Activated CD8-positive, alpha-beta T cell treated with anti-CD3 and anti-CD28 coated beads for 36 hours (primary cell): Measurements from ENCODE around the gene TNXB. TPM values are rescaled to one million over a fixed set of nuclear protein-coding genes. Genes with fewer than 3 reads are reported as not detected.

Experiments used
- ATAC-seq: fragments of 200-7000 bp; cut with Tn5 transposase; one replicate; pipeline ENCODE4 v1.10.0; 2021; ENCODE audit warnings: mild to moderate bottlenecking, moderate library complexity
- CTCF ChIA-PET: fragments of 350-600 bp; sonication (Branson Sonifier 250); formaldehyde crosslinking; loops from one replicate; lab custom pipeline; 2021; ENCODE audit warnings: antibody characterized with exemption; lab: Charles Lee
- POLR2A ChIA-PET: fragments of 350-600 bp; sonication (Branson Sonifier 250); formaldehyde crosslinking; loops from one replicate; lab custom pipeline; 2021; ENCODE audit warnings: antibody characterized with exemption; lab: Charles Lee
- DNase-seq: peaks from one replicate; pipeline ENCODE4 v3.0.0-alpha.2; 2020
- H3K27ac Mint-ChIP-seq: one replicate; pipeline ENCODE4 v1.8.0; 2021; ENCODE audit warnings: mild to moderate bottlenecking, mixed read lengths
- H3K27me3 Mint-ChIP-seq: one replicate; pipeline ENCODE4 v1.8.0; 2021; ENCODE audit warnings: mixed read lengths
- H3K36me3 Mint-ChIP-seq: one replicate; pipeline ENCODE4 v1.8.0; 2021; ENCODE audit warnings: low read depth, mixed read lengths
- H3K4me1 Mint-ChIP-seq: one replicate; pipeline ENCODE4 v1.8.0; 2021; ENCODE audit warnings: low read depth, mixed read lengths
- H3K4me3 Mint-ChIP-seq: one replicate; pipeline ENCODE4 v1.8.0; 2021; ENCODE audit warnings: mild to moderate bottlenecking, moderate library complexity, mixed read lengths
- H3K9me3 Mint-ChIP-seq: one replicate; pipeline ENCODE4 v1.8.0; 2021; ENCODE audit warnings: mixed read lengths
- CTCF ChIP-seq: fragments of 200-600 bp; IDR thresholded peaks from one replicate; pipeline ENCODE4 v1.8.0; 2022; ENCODE audit warnings: antibody characterized with exemption, mild to moderate bottlenecking
- intact Hi-C: fragments of 100-400 bp; cut with micrococcal nuclease; formaldehyde crosslinking; loops from one replicate; pipeline ENCODE4 v1.10.0; 2022
- total RNA-seq, 2 experiments: library from RNA; stranded (reverse); gene quantifications; one replicate each; pipeline ENCODE4 v1.2.3, GENCODE V29; 2021

TNXB gene
- total RNA-seq, 2 experiments from 2014 or later: 1.8 to 3.7 TPM

DNA sequence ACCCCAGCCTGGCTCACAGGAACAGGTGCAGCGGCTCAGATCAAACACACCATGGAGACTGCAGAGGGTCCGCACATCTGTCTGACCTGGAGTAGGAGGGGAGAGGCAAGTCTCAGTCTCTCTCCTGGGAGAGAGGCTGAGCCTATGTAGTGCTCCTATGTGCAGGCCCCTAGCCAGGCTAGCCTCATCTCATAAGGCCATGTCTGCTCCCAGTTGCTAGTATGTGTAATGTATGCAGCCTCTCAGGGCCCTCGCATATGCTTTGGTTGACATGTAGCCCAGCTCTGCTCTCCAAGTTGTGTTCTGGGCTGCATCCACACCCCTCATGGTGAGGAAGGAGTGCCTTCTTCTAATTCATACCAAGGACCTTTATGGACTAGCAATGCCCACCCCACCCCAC is 11.8 kb downstream of the TNXB start:
- H3K27ac Mint-ChIP-seq: no peak overlapping the region
- H3K36me3 Mint-ChIP-seq: no peaks in the 10 kb centered on the region
- no peak overlapping the region for H3K4me3 Mint-ChIP-seq
- ChIA-PET POLR2A (interaction anchor here (1.5 kb wide), 1 partner anchor 39 kb away, joined by 5 read pairs; no protein-coding TSS in a partner anchor), CTCF (interaction anchor here (1.3 to 3.8 kb wide), 2 partner anchors 14 to 21 kb away, joined by 3 to 10 read pairs; no protein-coding TSS in a partner anchor)
- H3K4me1 Mint-ChIP-seq: peaks cover 2% of the 10 kb centered on the region
- ATAC-seq (no peak), DNase-seq (no peak)
- intact Hi-C loops: no loop called here
- no peaks in the 10 kb centered on the region for H3K9me3 Mint-ChIP-seq
- no peak for TF ChIP-seq CTCF
- peaks cover 41% of the 10 kb centered on the region for H3K27me3 Mint-ChIP-seq

DNA sequence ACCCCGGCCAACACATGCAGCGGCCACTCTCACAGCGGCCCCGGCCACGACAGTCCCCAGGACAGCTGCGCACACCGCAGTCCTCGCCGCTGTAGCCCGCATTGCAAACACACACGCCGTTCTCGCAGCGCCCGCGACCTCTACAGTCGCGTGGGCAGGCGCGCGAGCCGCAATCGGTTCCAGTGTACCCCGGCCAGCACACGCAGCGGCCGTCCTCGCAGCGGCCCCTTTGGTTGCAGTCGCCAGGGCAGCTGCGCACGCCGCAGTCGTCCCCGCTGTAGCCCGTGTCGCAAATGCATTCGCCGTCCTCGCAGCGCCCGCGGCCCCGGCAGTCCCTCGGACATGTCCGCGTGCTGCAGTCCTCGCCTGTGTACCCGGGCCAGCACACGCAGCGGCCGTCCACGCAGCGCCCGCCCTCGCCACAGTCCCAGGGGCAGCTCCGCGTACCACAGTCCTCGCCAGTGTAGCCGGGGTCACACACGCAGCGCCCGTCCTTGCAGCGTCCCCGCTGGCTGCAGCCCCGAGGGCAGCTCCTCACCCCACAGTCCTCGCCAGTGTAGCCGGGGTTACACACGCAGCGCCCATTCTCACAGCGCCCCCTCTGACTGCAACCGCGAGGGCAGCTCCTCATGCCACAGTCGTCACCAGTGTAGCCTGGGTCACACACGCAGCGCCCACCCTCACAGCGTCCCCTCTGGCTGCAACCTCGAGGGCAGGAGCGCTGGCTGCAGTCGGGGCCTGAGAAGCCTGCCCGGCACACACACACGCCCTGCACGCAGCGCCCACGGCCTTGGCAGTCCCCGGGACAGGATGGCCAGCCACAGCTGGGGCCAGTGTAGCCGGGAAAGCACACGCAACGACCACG is 12.5 kb downstream of the TNXB start:
- ChIA-PET CTCF (interaction anchor here (1.3 kb wide), 1 partner anchor 13 kb away, joined by 3 read pairs; no protein-coding TSS in a partner anchor), POLR2A (interaction anchor here (1.5 kb wide), 1 partner anchor 39 kb away, joined by 5 read pairs; no protein-coding TSS in a partner anchor)
- ATAC-seq: peak; percentile 24
- Mint-ChIP-seq H3K4me3 (no peak overlapping the region), H3K4me1 (peaks cover 2% of the 10 kb centered on the region), H3K9me3 (no peaks in the 10 kb centered on the region), H3K36me3 (no peaks in the 10 kb centered on the region), H3K27me3 (peaks cover 41% of the 10 kb centered on the region), H3K27ac (no peak overlapping the region)
- TF ChIP-seq CTCF: peak; percentile 13
- DNase-seq: no peak
- intact Hi-C loops: no loop called here

GRCh38 chr6:32096087-32096393 is 13.1 kb downstream of the TNXB start:
- Mint-ChIP-seq H3K27me3 (peaks cover 41% of the 10 kb centered on the region), H3K4me1 (peaks cover 2% of the 10 kb centered on the region), H3K36me3 (no peaks in the 10 kb centered on the region), H3K27ac (no peak overlapping the region), H3K9me3 (no peaks in the 10 kb centered on the region), H3K4me3 (no peak overlapping the region)
- ChIA-PET POLR2A (no interaction called here), CTCF (interaction anchor here (1.3 kb wide), 1 partner anchor 12 kb away, joined by 3 read pairs; no protein-coding TSS in a partner anchor)
- intact Hi-C loops: no loop called here
- DNase-seq (no peak), ATAC-seq (no peak)
- no peak for TF ChIP-seq CTCF

DNA sequence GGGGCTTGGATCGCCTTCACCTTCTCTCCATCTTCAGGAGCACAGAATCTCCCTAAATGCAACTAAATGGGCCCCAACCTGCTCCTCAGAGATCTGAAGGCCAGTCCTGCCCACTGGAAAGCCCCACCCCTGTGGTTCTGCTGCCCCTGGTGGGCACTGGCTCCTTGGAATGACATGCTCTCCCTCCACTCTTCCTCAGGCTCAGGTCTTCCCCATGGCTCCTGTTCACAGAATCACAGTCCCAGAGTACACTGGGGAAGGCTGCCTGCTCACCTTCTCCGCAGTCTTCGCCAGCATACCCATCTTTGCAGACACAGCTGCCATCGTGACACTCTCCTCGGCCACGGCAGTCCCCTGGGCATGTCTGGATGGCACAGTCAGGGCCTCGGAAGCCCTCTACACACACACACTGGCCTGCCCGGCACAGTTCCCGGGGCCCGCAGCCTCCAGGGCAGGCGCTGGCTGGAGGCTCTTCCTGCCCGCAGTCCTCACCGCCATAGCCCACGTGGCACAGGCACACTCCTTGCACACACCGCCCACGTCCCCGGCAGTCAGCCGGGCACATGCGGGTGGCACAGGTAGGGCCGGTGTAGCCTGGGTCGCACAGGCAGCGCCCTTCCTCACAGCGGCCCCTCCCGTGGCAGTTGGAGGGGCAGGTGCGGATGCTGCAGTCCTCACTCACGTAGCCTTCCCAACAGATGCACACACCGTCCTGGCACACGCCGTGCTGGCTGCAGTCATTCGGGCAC is 13.6 kb downstream of the TNXB start:
- H3K27me3 Mint-ChIP-seq: peaks cover 42% of the 10 kb centered on the region
- no peak overlapping the region for H3K4me3 Mint-ChIP-seq
- DNase-seq (no peak), ATAC-seq (no peak)
- peaks cover 2% of the 10 kb centered on the region for H3K4me1 Mint-ChIP-seq
- intact Hi-C loops: no loop called here
- no peaks in the 10 kb centered on the region for H3K9me3 Mint-ChIP-seq
- no peak for TF ChIP-seq CTCF
- CTCF ChIA-PET: interaction anchor here (6.5 kb wide), 1 partner anchor 23 kb away, joined by 38 read pairs; no protein-coding TSS in a partner anchor
- no peak overlapping the region for H3K27ac Mint-ChIP-seq
- no peaks in the 10 kb centered on the region for H3K36me3 Mint-ChIP-seq
- POLR2A ChIA-PET: no interaction called here
